ENCODE data around the gene TMC3. TPM values are rescaled to one million over a fixed set of nuclear protein-coding genes. Genes with fewer than 3 reads are reported as not detected.

The TMC3 gene
- polyA plus RNA-seq, 1 donor (not counting 4 experiments of a cell fraction or from before 2014, with no cell fraction given), result not detected

DNA sequence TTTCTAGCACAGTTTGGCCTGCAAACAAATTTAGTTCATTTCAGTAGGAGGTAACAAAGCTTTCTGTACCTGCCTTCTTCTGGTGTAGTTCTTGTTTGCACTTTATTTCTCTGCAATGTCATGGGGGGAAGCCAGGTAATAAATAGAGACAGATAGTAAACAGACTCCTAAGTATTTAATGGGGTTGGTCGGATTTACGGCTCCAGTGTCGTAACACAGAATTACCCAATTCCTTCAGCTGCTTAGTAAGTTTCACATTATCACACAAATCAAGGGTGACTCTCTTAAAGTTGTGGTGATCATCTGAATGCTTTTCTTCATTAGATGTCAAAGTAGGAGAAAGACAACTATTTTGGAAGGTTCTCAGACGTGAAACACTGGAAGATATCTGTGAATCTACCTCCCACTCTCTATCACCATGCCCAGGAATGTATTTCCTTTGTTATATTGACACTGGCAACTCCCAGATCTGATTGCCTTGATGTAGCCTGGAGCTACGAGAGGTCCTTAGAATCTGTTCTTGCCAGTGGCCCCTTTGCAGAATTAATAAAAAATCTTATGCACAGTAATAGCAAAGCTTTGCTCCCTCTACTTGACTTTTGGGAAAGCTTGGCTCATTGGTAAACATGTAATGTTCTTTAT lies 25.0 kb upstream of the TMC3 start:
- no peak overlapping the region for H3K27ac ChIP-seq (ENCODE audit: control insufficient read depth, insufficient read depth, low read length)
- H3K4me1 ChIP-seq (ENCODE audit: control insufficient read depth, extremely low read depth, insufficient read depth, low read length), result no peaks in the 10 kb centered on the region
- FAIRE-seq, result no peak
- dilution Hi-C loops (cut with MboI; ENCODE audit: extremely low pct_ligation_motif_present, low sequenced_read_pairs), result loop anchor here (5.0 kb wide), 1 partner anchor 107 kb away; no protein-coding TSS in a partner anchor
- TF ChIP-seq EZH2 (IDR thresholded peaks at IDR 0.05; ENCODE audit: low read length), result no peak
- TF ChIP-seq, protein P1, sequence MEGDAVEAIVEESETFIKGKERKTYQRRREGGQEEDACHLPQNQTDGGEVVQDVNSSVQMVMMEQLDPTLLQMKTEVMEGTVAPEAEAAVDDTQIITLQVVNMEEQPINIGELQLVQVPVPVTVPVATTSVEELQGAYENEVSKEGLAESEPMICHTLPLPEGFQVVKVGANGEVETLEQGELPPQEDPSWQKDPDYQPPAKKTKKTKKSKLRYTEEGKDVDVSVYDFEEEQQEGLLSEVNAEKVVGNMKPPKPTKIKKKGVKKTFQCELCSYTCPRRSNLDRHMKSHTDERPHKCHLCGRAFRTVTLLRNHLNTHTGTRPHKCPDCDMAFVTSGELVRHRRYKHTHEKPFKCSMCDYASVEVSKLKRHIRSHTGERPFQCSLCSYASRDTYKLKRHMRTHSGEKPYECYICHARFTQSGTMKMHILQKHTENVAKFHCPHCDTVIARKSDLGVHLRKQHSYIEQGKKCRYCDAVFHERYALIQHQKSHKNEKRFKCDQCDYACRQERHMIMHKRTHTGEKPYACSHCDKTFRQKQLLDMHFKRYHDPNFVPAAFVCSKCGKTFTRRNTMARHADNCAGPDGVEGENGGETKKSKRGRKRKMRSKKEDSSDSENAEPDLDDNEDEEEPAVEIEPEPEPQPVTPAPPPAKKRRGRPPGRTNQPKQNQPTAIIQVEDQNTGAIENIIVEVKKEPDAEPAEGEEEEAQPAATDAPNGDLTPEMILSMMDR (optimal IDR thresholded peaks at IDR 0.05 in 1 of 3, IDR thresholded peaks at IDR 0.05 in 1 of 3, conservative IDR thresholded peaks at IDR 0.05 in 1 of 3; ENCODE audit: extremely low read depth in 1 of 3, insufficient read depth in 2 of 3, low read length in 3 of 3), result no peak
- no peak overlapping the region for H3K9ac ChIP-seq (ENCODE audit: control insufficient read depth, extremely low read depth, insufficient read depth, low read length)
- no peaks in the 10 kb centered on the region for H3K9me3 ChIP-seq (ENCODE audit: control insufficient read depth, low read depth, low read length)
- no peaks in the 10 kb centered on the region for H3K27me3 ChIP-seq (ENCODE audit: control insufficient read depth, extremely low read depth, insufficient read depth, low read length)
- no peaks in the 10 kb centered on the region for H4K20me1 ChIP-seq (ENCODE audit: control insufficient read depth, extremely low read depth, insufficient read depth, low read length)
- H3K4me3 ChIP-seq (ENCODE audit: control insufficient read depth in 2 of 3, extremely low read depth in 1 of 3, insufficient read depth in 2 of 3, low read depth in 1 of 3, low read length in 3 of 3), result no peak overlapping the region
- H3K4me2 ChIP-seq (ENCODE audit: control insufficient read depth, extremely low read depth, insufficient read depth, low read depth, low read length), result no peak overlapping the region
- H3K79me2 ChIP-seq (ENCODE audit: control insufficient read depth, insufficient read depth, low read length), result no peaks in the 10 kb centered on the region
- H3K9me1 ChIP-seq (ENCODE audit: control insufficient read depth, extremely low read depth, insufficient read depth, low read length), result no peaks in the 10 kb centered on the region
- H3K36me3 ChIP-seq (ENCODE audit: control insufficient read depth in 2 of 2, extremely low read depth in 1 of 2, insufficient read depth in 2 of 2, low read length in 2 of 2), result no peaks in the 10 kb centered on the region
- DNase-seq (ENCODE audit: low read depth, low spot score), result no peak
- no peak overlapping the region for H2AFZ ChIP-seq (ENCODE audit: control insufficient read depth, low read length)

DNA sequence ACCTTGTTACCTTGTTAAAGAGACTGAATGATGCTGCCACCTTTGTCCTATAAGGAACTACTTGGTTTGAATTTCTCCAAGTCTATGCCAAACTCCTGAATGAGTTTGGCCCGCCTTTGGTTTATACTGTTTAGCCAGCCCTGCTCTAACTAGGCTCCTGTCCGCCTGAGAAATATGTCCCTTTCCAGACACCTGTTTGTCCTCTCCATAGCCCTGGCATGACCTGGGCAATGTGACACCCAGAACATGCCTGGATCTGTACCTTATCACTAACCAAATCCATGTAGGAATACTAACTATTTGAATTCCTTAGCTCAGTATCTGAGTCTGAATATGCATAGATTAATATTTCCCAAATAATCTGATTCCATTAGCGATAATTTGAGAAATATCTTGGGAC lies 24.4 kb upstream of the TMC3 start:
- Histone ChIP-seq H3K4me2 (ENCODE audit: control insufficient read depth, extremely low read depth, insufficient read depth, low read depth, low read length) (no peak overlapping the region), H3K4me1 (ENCODE audit: control insufficient read depth, extremely low read depth, insufficient read depth, low read length) (no peaks in the 10 kb centered on the region), H3K9me3 (ENCODE audit: control insufficient read depth, low read depth, low read length) (no peaks in the 10 kb centered on the region), H3K79me2 (ENCODE audit: control insufficient read depth, insufficient read depth, low read length) (no peaks in the 10 kb centered on the region), H3K36me3 (ENCODE audit: control insufficient read depth in 2 of 2, extremely low read depth in 1 of 2, insufficient read depth in 2 of 2, low read length in 2 of 2) (no peaks in the 10 kb centered on the region), H4K20me1 (ENCODE audit: control insufficient read depth, extremely low read depth, insufficient read depth, low read length) (no peaks in the 10 kb centered on the region), H3K27ac (ENCODE audit: control insufficient read depth, insufficient read depth, low read length) (no peak overlapping the region), H3K9me1 (ENCODE audit: control insufficient read depth, extremely low read depth, insufficient read depth, low read length) (no peaks in the 10 kb centered on the region), H2AFZ (ENCODE audit: control insufficient read depth, low read length) (no peak overlapping the region), H3K4me3 (ENCODE audit: control insufficient read depth in 2 of 3, extremely low read depth in 1 of 3, insufficient read depth in 2 of 3, low read depth in 1 of 3, low read length in 3 of 3) (no peak overlapping the region), H3K9ac (ENCODE audit: control insufficient read depth, extremely low read depth, insufficient read depth, low read length) (no peak overlapping the region), H3K27me3 (ENCODE audit: control insufficient read depth, extremely low read depth, insufficient read depth, low read length) (no peaks in the 10 kb centered on the region)
- dilution Hi-C loops (cut with MboI; ENCODE audit: extremely low pct_ligation_motif_present, low sequenced_read_pairs), result loop anchor here (5.0 kb wide), 1 partner anchor 106 kb away; no protein-coding TSS in a partner anchor
- DNase-seq (ENCODE audit: low read depth, low spot score) (no peak), FAIRE-seq (no peak)
- no peak for TF ChIP-seq EZH2 (IDR thresholded peaks at IDR 0.05; ENCODE audit: low read length)
- TF ChIP-seq, protein P1 (optimal IDR thresholded peaks at IDR 0.05 in 1 of 3, IDR thresholded peaks at IDR 0.05 in 1 of 3, conservative IDR thresholded peaks at IDR 0.05 in 1 of 3; ENCODE audit: extremely low read depth in 1 of 3, insufficient read depth in 2 of 3, low read length in 3 of 3), result no peak

All from keratinocyte (primary cell).